GM18499 (cell line): Measurements from ENCODE around the gene HIC2.
"Not testable (repeated sequence)": the region's sequence is repeated elsewhere in the genome, so short reads cannot be mapped to it uniquely, and the experiment has no call there.

Source experiments
- ATAC-seq: cut with Tn5 transposase; IDR thresholded peaks from one replicate; pipeline ENCODE4 v1.9.1; 2021; ENCODE audit warnings: moderate number of reproducible peaks; ENCODE audit not compliant: insufficient read depth, unreplicated experiment

HIC2 gene

GRCh38 chr22:21487723-21488122 lies 70.6 kb downstream of the HIC2 start:
- not testable (repeated sequence) for ATAC-seq

- ATAC-seq, result not testable (repeated sequence)
Observed at GRCh38 chr22:21489149-21489680, 72.0 kb downstream of the HIC2 start.

- not testable (repeated sequence) for ATAC-seq
Observed at GRCh38 chr22:21490556-21490955, 73.4 kb downstream of the HIC2 start.

- ATAC-seq, result not testable (repeated sequence)
Observed at GRCh38 chr22:21492271-21492670, 75.1 kb downstream of the HIC2 start.

GRCh38 chr22:21493789-21494782 lies 76.9 kb downstream of the HIC2 start:
- not testable (repeated sequence) for ATAC-seq

GRCh38 chr22:21497984-21498383 lies 80.8 kb downstream of the HIC2 start:
- ATAC-seq, result not testable (repeated sequence)

- not testable (repeated sequence) for ATAC-seq
Observed at GRCh38 chr22:21498489-21498888, 81.3 kb downstream of the HIC2 start.

- not testable (repeated sequence) for ATAC-seq
Observed at GRCh38 chr22:21499623-21500506, 82.7 kb downstream of the HIC2 start.
